ENCODE measurements around the gene FNDC10.

Gene FNDC10

DNA sequence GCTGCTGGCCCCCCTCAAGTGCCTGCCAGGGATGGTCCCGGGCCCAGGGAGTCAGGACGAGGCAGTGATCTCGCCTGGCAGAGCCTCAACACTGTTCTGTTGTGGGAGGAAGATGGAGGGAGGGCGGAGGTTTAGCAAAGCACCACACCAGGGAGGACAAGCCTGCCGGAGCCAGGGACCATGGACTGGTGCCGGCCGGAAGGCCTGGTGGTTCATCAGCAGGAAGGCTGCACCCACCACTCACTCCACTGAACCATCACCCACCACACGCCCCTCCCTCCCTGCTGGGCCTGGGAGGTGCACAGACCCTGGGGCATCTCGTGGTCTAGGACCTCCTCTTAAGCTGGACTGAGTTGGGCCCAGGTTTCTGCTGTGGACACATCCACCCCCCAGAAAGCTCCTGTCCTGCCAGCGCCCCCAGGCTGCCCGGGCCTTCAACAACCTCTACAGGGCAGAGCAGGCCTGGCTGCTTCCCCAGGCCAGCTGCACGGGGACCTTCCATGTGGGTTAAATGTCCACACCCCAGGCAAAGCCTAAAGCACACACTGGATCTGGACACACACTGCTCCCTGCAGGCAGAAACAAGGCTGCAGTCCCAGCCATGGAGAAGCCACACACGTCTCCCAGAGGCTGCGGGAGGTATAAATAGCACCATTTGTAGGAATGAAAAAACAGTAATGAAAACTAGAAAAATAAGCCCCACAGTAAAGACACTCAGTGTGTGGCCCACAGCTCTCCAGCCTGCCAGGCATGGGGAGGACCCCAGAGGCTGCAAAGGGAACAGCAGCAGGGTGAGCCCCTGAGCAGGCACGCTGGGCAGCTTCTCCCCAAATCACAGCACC lies 49.1 kb downstream of the FNDC10 start:
- Histone ChIP-seq H3K14ac (ENCODE audit: low read length) (no peak overlapping the region), H2BK120ac (ENCODE audit: low read depth, low read length) (no peak overlapping the region), H3K27me3 (ENCODE audit: control insufficient read depth in 3 of 3, insufficient read depth in 3 of 3, low read depth in 1 of 3, low read length in 3 of 3) (no peaks in the 10 kb centered on the region), H3K27ac (replicated peaks; ENCODE audit: low read length) (no peak overlapping the region), H3K36me3 (replicated peaks in 1 of 2; ENCODE audit: control insufficient read depth in 2 of 2, insufficient read depth in 2 of 2, low read length in 2 of 2) (peaks cover 4 to 5% of the 10 kb centered on the region in 2 donors), H2AFZ (ENCODE audit: low read length) (no peak overlapping the region), H4K91ac (ENCODE audit: low read depth, low read length, poor library complexity) (no peak overlapping the region), H2AK5ac (ENCODE audit: low read depth, low read length) (no peak overlapping the region), H3K4me1 (ENCODE audit: control insufficient read depth in 2 of 2, insufficient read depth in 1 of 2, low read depth in 1 of 2, low read length in 2 of 2) (peaks cover 8 to 15% of the 10 kb centered on the region in 2 donors), H3K9ac (ENCODE audit: low read depth, low read length, poor library complexity) (no peak overlapping the region), H2BK12ac (ENCODE audit: low read length) (no peak overlapping the region), H3K79me1 (ENCODE audit: low read depth, low read length) (peaks cover 18% of the 10 kb centered on the region), H3K18ac (ENCODE audit: low read length) (peak overlapping the region; percentile 80), H3K9me3 (replicated peaks in 1 of 2; ENCODE audit: control insufficient read depth in 2 of 2, insufficient read depth in 1 of 2, low read depth in 1 of 2, low read length in 2 of 2) (no peaks in the 10 kb centered on the region), H4K8ac (ENCODE audit: low read depth, low read length) (no peak overlapping the region), H3K4me2 (ENCODE audit: insufficient read depth, low read length, poor library complexity, severe bottlenecking) (no peak overlapping the region), H3K23ac (ENCODE audit: low read depth, low read length, poor library complexity) (no peak overlapping the region), H2BK5ac (ENCODE audit: low read length) (peak overlapping the region; percentile 1), H3K4me3 (ENCODE audit: low read length in 2 of 2) (no peak overlapping the region), H3K4ac (ENCODE audit: low read length) (no peak overlapping the region), H2BK15ac (ENCODE audit: low read length) (no peak overlapping the region)
- WGBS, 2 donors (ENCODE audit: extremely low coverage in 2 of 2, insufficient read length in 2 of 2, insufficient replicate concordance in 1 of 2) = no CpG with 5 or more reads among the region's 15 CpGs
- no peak for DNase-seq (ENCODE audit: low spot score)

DNA sequence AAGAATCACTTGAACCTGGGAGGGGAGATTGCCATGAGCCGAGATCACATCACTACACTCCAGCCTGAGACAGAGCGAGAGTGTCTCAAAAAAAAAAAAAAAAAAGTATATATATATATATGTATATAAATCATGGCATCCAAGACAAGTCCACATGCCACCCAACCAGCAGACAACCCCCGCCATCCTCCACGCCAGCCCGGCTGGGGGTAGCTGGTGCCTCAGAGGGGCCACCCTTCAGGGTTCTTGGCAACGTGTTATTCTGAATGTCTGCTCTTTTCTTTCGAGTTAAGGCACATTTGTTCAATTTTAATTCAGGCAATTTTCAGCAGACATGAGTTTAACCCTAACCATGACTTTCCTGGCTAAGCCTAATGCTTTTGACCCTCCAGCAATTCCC lies 49.8 kb downstream of the FNDC10 start:
- no peak overlapping the region for H3K27ac ChIP-seq (replicated peaks; ENCODE audit: low read length)
- H3K9ac ChIP-seq (ENCODE audit: low read depth, low read length, poor library complexity) = no peak overlapping the region
- H3K4me3 ChIP-seq (ENCODE audit: low read length in 2 of 2) = no peak overlapping the region
- DNase-seq (ENCODE audit: low spot score) = no peak
- H3K23ac ChIP-seq (ENCODE audit: low read depth, low read length, poor library complexity) = no peak overlapping the region
- no CpG with 5 or more reads among the region's 7 CpGs for WGBS, 2 donors (ENCODE audit: extremely low coverage in 2 of 2, insufficient read length in 2 of 2, insufficient replicate concordance in 1 of 2)
- H3K27me3 ChIP-seq (ENCODE audit: control insufficient read depth in 3 of 3, insufficient read depth in 3 of 3, low read depth in 1 of 3, low read length in 3 of 3) = no peaks in the 10 kb centered on the region
- H3K4me1 ChIP-seq (ENCODE audit: control insufficient read depth in 2 of 2, insufficient read depth in 1 of 2, low read depth in 1 of 2, low read length in 2 of 2) = peaks cover 4 to 8% of the 10 kb centered on the region in 2 donors
- H3K18ac ChIP-seq (ENCODE audit: low read length) = no peak overlapping the region
- H2BK12ac ChIP-seq (ENCODE audit: low read length) = no peak overlapping the region
- H3K14ac ChIP-seq (ENCODE audit: low read length) = no peak overlapping the region
- no peak overlapping the region for H3K4ac ChIP-seq (ENCODE audit: low read length)
- peaks cover 5% of the 10 kb centered on the region in 2 donors for H3K36me3 ChIP-seq (replicated peaks in 1 of 2; ENCODE audit: control insufficient read depth in 2 of 2, insufficient read depth in 2 of 2, low read length in 2 of 2)
- no peak overlapping the region for H3K4me2 ChIP-seq (ENCODE audit: insufficient read depth, low read length, poor library complexity, severe bottlenecking)
- no peak overlapping the region for H2BK15ac ChIP-seq (ENCODE audit: low read length)
- H4K91ac ChIP-seq (ENCODE audit: low read depth, low read length, poor library complexity) = no peak overlapping the region
- H2BK120ac ChIP-seq (ENCODE audit: low read depth, low read length) = no peak overlapping the region
- no peak overlapping the region for H2AK5ac ChIP-seq (ENCODE audit: low read depth, low read length)
- H2BK5ac ChIP-seq (ENCODE audit: low read length) = no peak overlapping the region
- no peak overlapping the region for H4K8ac ChIP-seq (ENCODE audit: low read depth, low read length)
- no peak overlapping the region for H2AFZ ChIP-seq (ENCODE audit: low read length)
- peaks cover 14% of the 10 kb centered on the region for H3K79me1 ChIP-seq (ENCODE audit: low read depth, low read length)
- H3K9me3 ChIP-seq (replicated peaks in 1 of 2; ENCODE audit: control insufficient read depth in 2 of 2, insufficient read depth in 1 of 2, low read depth in 1 of 2, low read length in 2 of 2) = no peaks in the 10 kb centered on the region

DNA sequence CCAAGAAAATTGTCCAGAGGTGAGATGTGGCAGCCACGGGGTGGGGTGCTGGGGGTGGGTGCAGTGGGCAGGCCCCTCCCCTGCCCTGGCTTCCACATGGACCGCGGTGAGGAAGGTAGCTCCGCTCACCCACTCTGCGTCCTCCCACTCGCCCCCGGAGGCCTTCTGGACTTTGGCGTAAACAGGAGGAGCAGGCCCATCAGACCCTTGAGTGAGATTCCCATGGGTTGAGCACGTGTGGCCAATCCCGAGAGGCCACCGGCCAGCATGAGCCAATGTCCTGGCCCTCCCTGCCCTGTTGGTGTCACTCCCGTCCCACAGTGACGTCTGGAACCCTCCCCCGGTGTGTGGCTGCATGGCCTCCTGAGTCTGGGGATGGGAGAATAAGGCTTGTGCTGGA lies 51.3 kb downstream of the FNDC10 start:
- H2BK12ac ChIP-seq (ENCODE audit: low read length) = peak overlapping the region; percentile 16
- H3K27ac ChIP-seq (replicated peaks; ENCODE audit: low read length) = no peak overlapping the region
- H3K4me3 ChIP-seq (ENCODE audit: low read length in 2 of 2) = no peak overlapping the region
- H3K4me1 ChIP-seq (ENCODE audit: control insufficient read depth in 2 of 2, insufficient read depth in 1 of 2, low read depth in 1 of 2, low read length in 2 of 2) = no peaks in the 10 kb centered on the region
- peaks cover 14% of the 10 kb centered on the region for H3K79me1 ChIP-seq (ENCODE audit: low read depth, low read length)
- peak overlapping the region; percentile 82 for H4K8ac ChIP-seq (ENCODE audit: low read depth, low read length)
- no peak overlapping the region for H2AFZ ChIP-seq (ENCODE audit: low read length)
- H3K14ac ChIP-seq (ENCODE audit: low read length) = no peak overlapping the region
- no peak overlapping the region for H2BK5ac ChIP-seq (ENCODE audit: low read length)
- no peaks in the 10 kb centered on the region for H3K27me3 ChIP-seq (ENCODE audit: control insufficient read depth in 3 of 3, insufficient read depth in 3 of 3, low read depth in 1 of 3, low read length in 3 of 3)
- no peak overlapping the region for H3K23ac ChIP-seq (ENCODE audit: low read depth, low read length, poor library complexity)
- H3K9ac ChIP-seq (ENCODE audit: low read depth, low read length, poor library complexity) = no peak overlapping the region
- H3K36me3 ChIP-seq (replicated peaks in 1 of 2; ENCODE audit: control insufficient read depth in 2 of 2, insufficient read depth in 2 of 2, low read length in 2 of 2) = peaks cover 5 to 8% of the 10 kb centered on the region in 2 donors
- H3K4ac ChIP-seq (ENCODE audit: low read length) = no peak overlapping the region
- DNase-seq (ENCODE audit: low spot score) = no peak
- no peak overlapping the region for H2AK5ac ChIP-seq (ENCODE audit: low read depth, low read length)
- H3K4me2 ChIP-seq (ENCODE audit: insufficient read depth, low read length, poor library complexity, severe bottlenecking) = no peak overlapping the region
- H2BK120ac ChIP-seq (ENCODE audit: low read depth, low read length) = no peak overlapping the region
- H3K9me3 ChIP-seq (replicated peaks in 1 of 2; ENCODE audit: control insufficient read depth in 2 of 2, insufficient read depth in 1 of 2, low read depth in 1 of 2, low read length in 2 of 2) = no peaks in the 10 kb centered on the region
- no peak overlapping the region for H3K18ac ChIP-seq (ENCODE audit: low read length)
- no peak overlapping the region for H2BK15ac ChIP-seq (ENCODE audit: low read length)
- H4K91ac ChIP-seq (ENCODE audit: low read depth, low read length, poor library complexity) = no peak overlapping the region
- WGBS, 2 donors (ENCODE audit: extremely low coverage in 2 of 2, insufficient read length in 2 of 2, insufficient replicate concordance in 1 of 2) = no CpG with 5 or more reads among the region's 14 CpGs
